ENCODE results near the gene DOCK6.

DNA sequence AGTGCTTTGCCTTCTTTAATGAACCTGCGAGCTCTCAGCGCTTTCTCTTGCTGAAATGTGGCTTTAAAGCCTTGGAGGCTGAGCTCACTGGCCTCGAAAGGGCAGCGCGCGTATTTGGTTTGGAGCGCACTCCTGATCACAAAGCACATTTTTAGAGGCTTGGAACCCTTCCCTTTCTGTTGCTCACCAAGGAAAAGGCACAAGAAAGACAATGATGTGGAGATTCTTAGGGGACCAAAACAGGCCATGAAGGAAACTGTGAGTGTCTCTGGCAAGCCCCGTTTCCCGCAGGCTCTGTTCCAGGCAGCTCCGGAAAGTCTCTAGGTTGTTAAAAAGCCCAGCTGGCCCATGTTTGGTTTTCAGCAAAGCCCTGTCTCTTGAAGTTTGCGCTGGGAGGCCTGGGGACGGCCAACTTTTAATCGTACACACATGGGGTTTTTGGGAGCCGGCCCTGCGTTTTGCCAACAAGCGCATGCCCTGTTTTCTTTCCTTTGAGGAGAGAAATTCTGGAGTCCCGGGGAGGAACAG lies 97.4 kb downstream of the DOCK6 start:
- TF ChIP-seq CTCF (IDR thresholded peaks at IDR 0.05; ENCODE audit: poor library complexity): no peak
- TF ChIP-seq EZH2phosphoT487 (IDR thresholded peaks at IDR 0.05; ENCODE audit: low read depth, severe bottlenecking, unreplicated experiment): no peak
- no peak for TF ChIP-seq EZH2 (IDR thresholded peaks at IDR 0.05; ENCODE audit: borderline replicate concordance)

Data from hepatocyte (in vitro differentiated cells).